MM.1S (cell line): ENCODE results near the gene ABCA2.
A peak's percentile ranks its signal among the peaks of the same experiment; 100 is the strongest.
"Not testable (repeated sequence)": the region's sequence is repeated elsewhere in the genome, so short reads cannot be mapped to it uniquely, and the experiment has no call there.

ENCODE experiments used
- DNase-seq: peaks from one replicate; pipeline ENCODE4 v3.0.0-alpha.2; 2015
- H2AFZ ChIP-seq: fragments of 300-600 bp; sonication (generic); 2 replicates; pipeline ENCODE4 v1.6.0; 2016; ENCODE audit warnings: antibody characterized with exemption, low read length
- H3F3A ChIP-seq: fragments of 300-600 bp; sonication (generic); 2 replicates; pipeline ENCODE4 v1.6.1; 2016; ENCODE audit warnings: mild to moderate bottlenecking, antibody characterized with exemption, low read length, moderate library complexity, mixed read lengths; ENCODE audit not compliant: insufficient read depth
- H3K27ac ChIP-seq: fragments of 300-600 bp; sonication (generic); 2 replicates; pipeline ENCODE4 v1.5.1; 2016; ENCODE audit warnings: mild to moderate bottlenecking, low read length
- H3K27me3 ChIP-seq: fragments of 300-600 bp; sonication (generic); replicated peaks from 2 replicates; pipeline ENCODE4 v1.6.0; 2016; ENCODE audit warnings: low read length; ENCODE audit not compliant: insufficient read depth
- H3K36me3 ChIP-seq: fragments of 300-600 bp; sonication (generic); replicated peaks from 2 replicates; pipeline ENCODE4 v1.6.1; 2016; ENCODE audit warnings: mild to moderate bottlenecking, low read length, mixed read lengths; ENCODE audit not compliant: insufficient read depth
- H3K4me1 ChIP-seq: fragments of 300-600 bp; sonication (generic); 2 replicates; pipeline ENCODE4 v1.6.1; 2016; ENCODE audit warnings: low read length, mixed read lengths
- H3K4me2 ChIP-seq: fragments of 300-600 bp; sonication (generic); 2 replicates; pipeline ENCODE4 v1.6.0; 2016; ENCODE audit warnings: low read depth, low read length
- H3K4me3 ChIP-seq: fragments of 300-600 bp; sonication (generic); 2 replicates; pipeline ENCODE4 v1.5.1; 2016; ENCODE audit warnings: low read length, mixed read lengths
- H3K79me2 ChIP-seq: fragments of 300-600 bp; sonication (generic); 2 replicates; pipeline ENCODE4 v1.6.1; 2016; ENCODE audit warnings: mixed run types, low read length, mixed read lengths
- H3K9ac ChIP-seq: fragments of 300-600 bp; sonication (generic); 2 replicates; pipeline ENCODE4 v1.6.1; 2016; ENCODE audit warnings: low read length, mixed read lengths
- H3K9me2 ChIP-seq: fragments of 300-600 bp; sonication (generic); replicated peaks from 2 replicates; pipeline ENCODE4 v1.6.1; 2016; ENCODE audit warnings: mild to moderate bottlenecking, low read length, mixed read lengths; ENCODE audit not compliant: insufficient read depth
- H3K9me3 ChIP-seq: fragments of 300-600 bp; sonication (generic); replicated peaks from 2 replicates; pipeline ENCODE4 v1.6.1; 2016; ENCODE audit warnings: mild to moderate bottlenecking, low read length, mixed read lengths; ENCODE audit not compliant: insufficient read depth
- H4K20me1 ChIP-seq: fragments of 300-600 bp; sonication (generic); 2 replicates; pipeline ENCODE4 v1.6.1; 2016; ENCODE audit warnings: mild to moderate bottlenecking, low read length, moderate library complexity, mixed read lengths; ENCODE audit not compliant: insufficient read depth
- CTCF ChIP-seq: fragments of 300-600 bp; sonication (generic); IDR thresholded peaks from 2 replicates; pipeline ENCODE4 v1.5.1; 2016; ENCODE audit warnings: antibody characterized with exemption, low read length, mixed read lengths
- EZH2 ChIP-seq: fragments of 300-600 bp; sonication (generic); optimal IDR thresholded peaks from 2 replicates; pipeline ENCODE3; 2017; ENCODE audit warnings: low read depth, mild to moderate bottlenecking, antibody characterized with exemption, low read length, mixed read lengths
- EZH2phosphoT487 ChIP-seq: fragments of 300-600 bp; sonication (generic); IDR thresholded peaks from 2 replicates; pipeline ENCODE4 v1.6.1; 2018; ENCODE audit warnings: antibody characterized with exemption, low read length

The ABCA2 gene

GRCh38 chr9:137006116-137007003, 21.7 kb downstream of the ABCA2 start:
- no peaks in the 10 kb centered on the region for H3K9me2 ChIP-seq
- H3K79me2 ChIP-seq: no peaks in the 10 kb centered on the region
- no peak overlapping the region for H3K4me2 ChIP-seq
- peaks cover 57% of the 10 kb centered on the region for H3K27me3 ChIP-seq
- H2AFZ ChIP-seq: no peak overlapping the region
- no peaks in the 10 kb centered on the region for H3K9me3 ChIP-seq
- no peak for TF ChIP-seq EZH2phosphoT487
- no peak for TF ChIP-seq CTCF
- no peak for TF ChIP-seq EZH2
- H3K27ac ChIP-seq: no peak overlapping the region
- H3K4me3 ChIP-seq: no peak overlapping the region
- no peaks in the 10 kb centered on the region for H4K20me1 ChIP-seq
- no peak for DNase-seq
- H3K4me1 ChIP-seq: no peaks in the 10 kb centered on the region
- H3F3A ChIP-seq: no peaks in the 10 kb centered on the region
- no peak overlapping the region for H3K9ac ChIP-seq
- no peaks in the 10 kb centered on the region for H3K36me3 ChIP-seq

GRCh38 chr9:137004285-137004684, 23.8 kb downstream of the ABCA2 start:
- H3K4me1 ChIP-seq, H2AFZ ChIP-seq, H3K79me2 ChIP-seq, H3F3A ChIP-seq, H3K9me3 ChIP-seq, H3K36me3 ChIP-seq, DNase-seq, H3K9ac ChIP-seq, H4K20me1 ChIP-seq, H3K27ac ChIP-seq, H3K9me2 ChIP-seq, H3K4me2 ChIP-seq, H3K4me3 ChIP-seq: not testable (repeated sequence)
- H3K27me3 ChIP-seq: peaks cover 60% of the 10 kb centered on the region
- peak; percentile 15; the same call in 1 of the 2 replicates for TF ChIP-seq CTCF

- Histone ChIP-seq H3F3A (peaks cover 2% of the 10 kb centered on the region; the same call in 1 of the 2 replicates), H3K9ac (no peak overlapping the region), H3K4me2 (no peak overlapping the region), H3K4me3 (no peak overlapping the region), H3K9me2 (no peaks in the 10 kb centered on the region), H3K27ac (no peak overlapping the region), H3K79me2 (no peaks in the 10 kb centered on the region), H3K36me3 (no peaks in the 10 kb centered on the region), H3K9me3 (no peaks in the 10 kb centered on the region), H3K27me3 (peaks cover 59% of the 10 kb centered on the region), H3K4me1 (peaks cover 2% of the 10 kb centered on the region; the same call in 1 of the 2 replicates), H2AFZ (no peak overlapping the region), H4K20me1 (no peaks in the 10 kb centered on the region)
- no peak for TF ChIP-seq EZH2
- TF ChIP-seq EZH2phosphoT487: no peak
- no peak for TF ChIP-seq CTCF
- DNase-seq: no peak
These were observed 25.4 kb downstream of the ABCA2 start for GRCh38 chr9:137002646-137003041.
